KG1 (cell line): Measurements from ENCODE around the gene ID4.

Source experiments
- DNase-seq: peaks from one replicate; lab custom pipeline; 2025; lab: John Stamatoyannopoulos, UW

Gene ID4

DNA sequence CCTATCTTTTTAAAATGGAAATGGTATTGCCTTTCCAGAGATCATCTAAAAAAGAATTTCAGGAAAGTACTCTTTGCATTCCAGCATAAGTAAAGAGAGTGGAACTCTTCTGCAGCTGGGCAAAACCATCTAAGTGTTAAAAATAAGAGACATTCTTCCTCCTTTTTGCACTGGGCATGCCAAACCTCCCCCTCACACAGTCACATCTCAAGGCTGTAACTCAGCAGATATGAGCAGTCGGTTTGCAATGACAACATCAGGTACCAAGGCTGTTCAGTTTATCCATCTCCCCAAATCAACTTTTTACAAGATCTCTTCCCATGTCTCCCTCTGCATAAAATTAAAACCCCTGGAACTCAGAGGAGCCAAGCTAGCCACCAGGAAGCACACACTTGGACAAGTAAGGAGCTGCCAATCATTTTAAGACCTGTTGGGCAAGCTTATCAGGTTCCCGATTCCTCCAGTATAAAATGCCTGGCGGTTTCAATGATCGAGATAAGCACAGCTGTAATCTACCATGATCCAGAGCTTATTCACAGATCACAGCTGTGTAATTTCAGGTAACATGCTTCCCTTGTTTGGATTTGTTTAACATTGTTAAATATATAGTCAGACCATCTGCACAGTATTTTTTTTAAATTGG lies 23.2 kb downstream of the ID4 start:
- DNase-seq: no peak

DNA sequence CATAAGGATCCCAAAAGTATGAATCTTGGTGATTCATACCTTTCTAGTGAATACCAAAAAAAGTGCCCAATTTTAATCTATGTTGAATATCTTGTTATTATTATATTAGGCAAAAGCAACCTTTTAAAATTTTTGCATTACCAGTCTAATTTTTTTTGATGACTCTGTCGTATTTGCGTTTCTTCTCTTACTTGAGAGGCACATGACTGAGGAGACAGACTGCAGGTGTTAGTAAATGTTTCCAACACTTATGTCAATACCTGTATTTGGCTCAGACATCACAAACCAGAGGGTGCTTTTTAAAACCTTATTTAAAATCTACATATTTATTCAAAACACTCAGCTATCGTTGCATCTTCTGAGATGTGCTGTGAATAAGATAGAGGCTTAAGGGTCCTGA lies 27.1 kb downstream of the ID4 start:
- DNase-seq: no peak

DNA sequence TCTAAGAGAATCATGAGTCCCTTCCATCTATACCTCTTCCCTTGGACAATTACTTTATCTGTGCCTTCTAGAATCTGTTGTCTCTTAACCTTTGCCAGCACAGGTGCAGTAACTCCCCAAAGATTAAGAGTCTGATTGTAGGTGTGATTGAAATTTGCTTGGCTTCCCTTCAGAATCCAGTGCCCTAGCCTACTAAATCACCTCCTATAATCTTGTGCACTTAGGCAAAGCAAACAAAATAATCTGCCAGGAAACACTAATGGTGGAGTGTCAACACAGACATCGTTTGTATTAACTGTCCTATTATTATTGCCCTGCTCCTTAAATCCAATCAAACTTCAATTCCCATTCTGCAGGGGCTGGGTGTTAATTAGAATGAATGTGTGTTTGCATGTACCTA lies 28.0 kb downstream of the ID4 start:
- no peak for DNase-seq

DNA sequence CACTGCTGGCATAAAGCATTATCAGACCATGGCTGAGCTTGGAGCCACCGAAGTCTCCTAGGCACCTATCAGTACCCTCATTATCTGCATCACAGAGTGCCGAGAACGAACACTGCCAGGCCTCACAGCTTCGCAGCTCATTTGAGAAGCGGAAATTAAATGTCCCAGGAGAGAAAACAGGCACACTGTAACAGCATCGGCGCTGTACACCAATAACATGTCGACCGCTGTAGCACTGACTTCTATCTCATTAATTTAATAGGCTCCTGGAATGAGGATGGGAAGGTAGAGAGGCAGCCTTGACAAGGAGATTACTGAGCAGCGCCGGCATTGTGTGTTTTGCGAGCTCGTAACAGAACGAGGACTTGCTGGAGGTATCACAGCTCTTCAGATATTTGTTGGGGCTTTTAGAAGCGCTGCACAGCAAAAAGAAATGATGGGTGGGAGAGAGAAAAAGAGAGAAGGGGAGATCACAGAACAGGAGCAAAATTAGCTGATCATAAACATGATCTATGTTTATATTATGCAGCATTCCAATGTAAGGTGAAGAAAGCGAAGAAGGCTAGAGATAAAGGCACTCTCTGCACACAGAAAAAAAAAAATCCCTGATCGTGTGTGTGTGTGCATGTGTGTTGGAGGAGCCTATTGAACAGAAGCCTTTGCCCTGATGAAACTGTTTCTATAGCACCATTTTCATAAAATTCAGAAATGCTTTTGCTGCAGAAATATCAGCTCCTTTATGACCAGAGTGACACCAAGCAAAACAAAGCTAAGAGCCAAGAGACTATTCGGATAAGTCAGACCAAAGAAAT lies 29.2 kb downstream of the ID4 start:
- DNase-seq: no peak

DNA sequence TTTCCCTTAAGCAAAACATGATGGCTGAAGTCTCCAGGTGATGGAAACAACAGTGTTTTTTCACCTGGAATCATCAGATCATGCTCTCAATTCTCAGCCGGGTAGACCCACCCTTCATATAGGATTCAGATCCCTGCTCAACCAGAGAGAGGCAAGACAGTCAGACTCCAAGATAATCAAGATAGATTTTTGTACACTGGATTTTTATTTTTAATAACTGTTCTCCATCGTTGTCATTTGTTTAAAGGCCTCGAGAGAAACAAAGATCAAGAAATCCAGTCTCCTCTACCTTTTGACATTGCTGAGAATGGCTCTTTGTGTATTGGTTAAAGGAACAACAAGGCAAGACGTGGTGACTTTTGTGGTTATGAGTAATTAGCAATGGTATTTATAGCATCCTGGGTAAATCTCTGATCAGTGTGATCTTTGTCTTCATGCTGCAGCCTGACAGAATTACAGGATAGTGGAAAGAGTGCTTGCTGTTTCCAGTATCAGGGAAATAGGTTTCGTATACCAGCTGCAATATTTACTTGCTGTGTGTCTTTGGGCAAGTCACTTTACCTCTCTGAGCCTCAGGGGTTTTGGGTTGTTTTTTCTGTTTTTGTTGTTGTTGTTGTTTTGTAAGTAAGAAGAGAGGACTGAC lies 29.9 kb downstream of the ID4 start:
- DNase-seq: no peak

DNA sequence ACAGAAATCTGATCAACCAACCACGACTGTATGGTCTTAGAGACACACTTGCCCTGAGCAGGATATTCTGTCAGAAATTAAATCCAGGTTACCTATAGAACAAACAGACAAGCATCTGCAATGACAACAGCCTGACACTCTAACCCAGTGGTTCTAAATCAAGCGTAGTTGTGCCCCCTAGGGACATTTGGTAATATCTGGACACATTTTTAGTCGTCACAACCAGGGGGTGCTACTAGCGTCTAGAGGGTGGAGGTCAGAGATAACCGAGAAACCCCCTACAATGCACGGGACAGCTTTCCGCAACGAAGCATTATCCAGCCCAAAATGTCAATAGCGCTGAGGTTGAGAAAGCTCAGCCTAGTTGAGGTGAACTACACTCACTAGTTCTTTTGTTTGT lies 32.3 kb downstream of the ID4 start:
- DNase-seq: no peak

DNA sequence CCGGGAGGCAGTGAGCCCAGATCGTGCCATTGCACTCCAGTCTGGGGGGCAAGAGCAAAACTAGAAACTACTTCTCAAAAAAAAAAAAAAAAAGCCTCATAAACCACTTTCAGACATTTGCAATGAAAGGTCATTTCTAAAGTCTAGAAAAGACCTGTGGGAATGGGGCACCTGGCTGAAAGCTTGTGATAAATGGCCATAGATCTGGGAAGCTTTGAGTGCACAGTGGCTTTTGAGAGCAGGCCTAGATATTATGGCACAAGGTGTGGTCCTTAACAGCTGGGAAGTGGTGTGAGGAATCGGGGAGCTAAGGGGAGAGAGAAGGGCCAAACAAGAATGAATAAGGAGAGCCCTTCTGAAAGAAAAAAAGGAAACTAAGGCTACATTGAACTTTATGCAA lies 33.2 kb downstream of the ID4 start:
- DNase-seq: no peak

DNA sequence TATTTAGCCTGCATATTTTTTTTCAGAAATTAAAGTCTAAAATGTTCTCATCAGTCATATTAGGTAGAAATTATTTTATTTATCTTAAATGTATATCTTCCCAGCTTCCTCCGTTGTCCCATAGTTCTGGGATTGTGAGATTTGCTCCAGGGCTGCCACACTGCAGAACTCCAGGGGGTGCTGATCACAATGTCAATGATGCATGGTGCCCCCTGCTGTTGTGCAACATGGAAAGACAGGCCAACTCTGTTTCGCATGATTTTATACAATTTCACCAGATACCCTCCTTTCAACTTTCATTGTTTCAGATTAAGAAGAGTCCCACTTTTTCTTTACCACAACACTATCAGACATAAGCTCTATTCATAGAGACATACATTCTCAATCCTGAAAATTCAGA lies 35.9 kb downstream of the ID4 start:
- DNase-seq: no peak

DNA sequence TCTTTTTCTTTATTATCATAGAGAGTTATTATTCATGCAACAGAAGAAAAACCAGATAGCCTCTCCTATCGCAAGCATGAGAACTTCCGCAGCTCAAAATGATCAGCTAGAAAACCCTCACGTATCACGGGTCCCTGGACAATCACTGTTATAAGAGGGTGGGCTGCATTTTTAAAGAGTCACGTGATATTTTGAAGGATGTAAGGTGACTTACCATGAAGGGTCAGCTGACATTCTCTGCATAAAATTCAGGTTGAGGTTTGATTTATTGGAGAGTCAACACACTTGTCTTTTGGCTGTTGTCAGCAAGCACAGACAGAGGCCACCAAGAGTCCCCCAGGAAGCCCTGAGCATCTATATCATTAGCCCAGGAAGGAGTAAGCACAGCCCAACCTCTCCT lies 39.5 kb downstream of the ID4 start:
- DNase-seq: no peak

DNA sequence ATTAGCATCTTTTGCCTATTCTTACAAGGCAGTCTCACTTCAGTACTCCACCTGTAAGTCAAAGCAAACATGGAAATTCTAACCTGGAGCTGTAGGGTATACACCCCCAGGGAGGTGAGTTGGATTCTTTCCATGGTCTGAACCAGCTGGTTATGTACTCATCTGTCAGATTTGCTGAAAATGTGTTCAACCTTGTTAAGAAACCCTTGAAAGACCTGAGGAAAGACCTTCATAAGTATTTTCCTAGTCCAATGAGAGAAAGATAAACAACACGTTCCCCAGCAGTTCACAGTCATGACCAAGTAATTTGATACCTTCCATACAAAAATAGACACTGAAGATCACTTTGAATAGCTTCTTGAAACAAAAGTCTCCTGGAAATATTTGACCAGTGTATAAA lies 42.5 kb downstream of the ID4 start:
- no peak for DNase-seq

DNA sequence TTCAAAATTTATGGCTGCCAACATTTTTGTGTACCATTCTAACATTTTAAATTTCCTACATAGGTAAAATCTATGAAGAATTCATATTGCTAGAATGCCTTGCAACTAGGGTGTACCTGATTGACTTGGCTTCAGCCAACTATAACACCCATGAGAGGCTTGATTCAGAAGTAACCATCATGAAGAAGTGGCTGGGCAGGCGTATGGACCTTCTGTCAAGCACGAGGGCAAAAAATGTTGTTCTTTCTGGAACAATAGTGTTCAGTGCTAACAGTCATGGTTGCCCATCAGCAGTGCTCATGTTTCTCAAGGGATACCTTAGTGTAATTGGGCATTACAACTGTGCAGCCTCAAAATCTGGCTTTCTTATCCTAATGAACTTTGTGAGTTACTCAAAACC lies 42.9 kb downstream of the ID4 start:
- no peak for DNase-seq

DNA sequence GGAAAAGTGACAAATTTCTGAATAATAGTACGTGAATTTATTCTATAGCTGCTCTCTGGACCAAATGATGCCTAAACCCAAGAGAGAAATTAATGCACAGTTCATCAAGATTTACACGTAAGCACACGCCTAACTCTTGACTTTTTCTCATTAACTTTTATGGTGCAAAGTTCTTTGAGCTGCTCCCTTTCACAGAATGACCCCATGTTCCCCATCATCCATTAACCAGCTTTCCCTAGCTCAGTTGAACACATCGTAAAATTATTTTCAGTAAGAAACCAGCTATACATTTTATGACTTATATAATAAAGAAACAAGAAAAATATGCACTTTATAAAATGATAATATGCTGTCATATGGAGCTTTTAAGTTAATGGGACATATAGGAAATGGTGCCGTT lies 54.3 kb downstream of the ID4 start:
- no peak for DNase-seq
